SJCRH30 (cell line): Measurements from ENCODE around the gene CERS1. TPM values are rescaled to one million over a fixed set of nuclear protein-coding genes. Genes with fewer than 3 reads are reported as not detected.

ENCODE experiments used
- DNase-seq, 2 experiments: peaks; one replicate each; pipeline ENCODE4 v3.0.0-alpha.2; 2015 to 2020
- H3K27ac ChIP-seq: fragments of 250-450 bp; sonication (Bioruptor Pico); 2 replicates; pipeline ENCODE4 v1.5.1; 2020; ENCODE audit warnings: mild to moderate bottlenecking, moderate library complexity
- H3K27me3 ChIP-seq: fragments of 250-450 bp; sonication (Bioruptor Pico); 2 replicates; pipeline ENCODE4 v1.5.1; 2020; ENCODE audit warnings: mild to moderate bottlenecking, moderate library complexity
- H3K36me3 ChIP-seq: fragments of 250-450 bp; sonication (Bioruptor Pico); 2 replicates; pipeline ENCODE4 v1.5.1; 2020; ENCODE audit warnings: mild to moderate bottlenecking, moderate library complexity
- H3K4me1 ChIP-seq: fragments of 250-450 bp; sonication (Bioruptor Pico); 2 replicates; pipeline ENCODE4 v1.5.1; 2020; ENCODE audit warnings: mild to moderate bottlenecking, moderate library complexity
- H3K4me3 ChIP-seq: fragments of 250-450 bp; sonication (Bioruptor Pico); 2 replicates; pipeline ENCODE4 v1.5.1; 2020; ENCODE audit warnings: mild to moderate bottlenecking, moderate library complexity
- H3K9me3 ChIP-seq: fragments of 250-450 bp; sonication (Bioruptor Pico); replicated peaks from 2 replicates; pipeline ENCODE4 v1.5.1; 2020; ENCODE audit warnings: mild to moderate bottlenecking, moderate library complexity
- total RNA-seq: library from RNA; depleted of rRNA; stranded (reverse); fragments of >200 nt; shearing (Covaris generic); gene quantifications from 2 replicates; pipeline ENCODE4 v1.2.3, GENCODE V29; 2014; rRNA removed

The CERS1 gene
- total RNA-seq, result 6.1 TPM in 2 replicates

GRCh38 chr19:18895824-18896341, at the start of gene CERS1:
TSS of gene CERS1 (minus strand) at chr19:18896158. CDS start at chr19:18896072, 86 bp downstream.
- Histone ChIP-seq H3K4me1 (peaks cover 17% of the 10 kb centered on the region), H3K4me3 (peak within 1 kb of the TSS; percentile 64), H3K9me3 (no peaks in the 10 kb centered on the region), H3K27me3 (no peaks in the 10 kb centered on the region), H3K36me3 (no peaks in the 10 kb centered on the region), H3K27ac (no peak within 1 kb of the TSS)
- peak in 1 of 2 experiments; percentile 53 for DNase-seq

- DNase-seq, result no peak
- Histone ChIP-seq H3K36me3 (no peaks in the 10 kb centered on the region), H3K27me3 (no peaks in the 10 kb centered on the region), H3K4me1 (peaks cover 2% of the 10 kb centered on the region; the same call in 1 of the 2 replicates), H3K27ac (no peak overlapping the region), H3K9me3 (no peaks in the 10 kb centered on the region), H3K4me3 (no peak overlapping the region)
These were observed 49.3 kb upstream of the CERS1 start for GRCh38 chr19:18945297-18945696.

GRCh38 chr19:18943465-18943864, 47.5 kb upstream of the CERS1 start:
- no peak overlapping the region for H3K4me3 ChIP-seq
- DNase-seq, result no peak
- no peak overlapping the region for H3K27ac ChIP-seq
- no peaks in the 10 kb centered on the region for H3K36me3 ChIP-seq
- peaks cover 2% of the 10 kb centered on the region; the same call in 1 of the 2 replicates for H3K4me1 ChIP-seq
- H3K9me3 ChIP-seq, result no peaks in the 10 kb centered on the region
- no peaks in the 10 kb centered on the region for H3K27me3 ChIP-seq

- Histone ChIP-seq H3K27me3 (no peaks in the 10 kb centered on the region), H3K4me1 (peaks cover 2% of the 10 kb centered on the region; the same call in 1 of the 2 replicates), H3K36me3 (peaks cover 3% of the 10 kb centered on the region; the same call in 1 of the 2 replicates), H3K9me3 (no peaks in the 10 kb centered on the region), H3K4me3 (no peak overlapping the region), H3K27ac (no peak overlapping the region)
- DNase-seq, result no peak
These were observed 46.7 kb upstream of the CERS1 start for GRCh38 chr19:18942692-18943091.

- Histone ChIP-seq H3K4me3 (0 out of 2 replicates have a peak overlapping the region, but pooled peaks have one; percentile 17), H3K36me3 (peaks cover 3% of the 10 kb centered on the region; the same call in 1 of the 2 replicates), H3K27ac (no peak overlapping the region), H3K9me3 (no peaks in the 10 kb centered on the region), H3K4me1 (peaks cover 2% of the 10 kb centered on the region; the same call in 1 of the 2 replicates), H3K27me3 (no peaks in the 10 kb centered on the region)
- DNase-seq, result no peak
These were observed 45.8 kb upstream of the CERS1 start for GRCh38 chr19:18941628-18942354.

- DNase-seq, result peak; percentile 73 to 81
- peak within 1 kb of the TSS; percentile 78 for H3K4me3 ChIP-seq
- H3K27me3 ChIP-seq, result no peaks in the 10 kb centered on the region
- H3K4me1 ChIP-seq, result peaks cover 2% of the 10 kb centered on the region; the same call in 1 of the 2 replicates
- peaks cover 3% of the 10 kb centered on the region; the same call in 1 of the 2 replicates for H3K36me3 ChIP-seq
- no peaks in the 10 kb centered on the region for H3K9me3 ChIP-seq
- peak within 1 kb of the TSS; percentile 44 for H3K27ac ChIP-seq
These were observed 45.0 kb upstream of the CERS1 start, which contains the start of gene HOMER3 for GRCh38 chr19:18940769-18941627. TSS of gene HOMER3 (minus strand) at chr19:18941217. CDS start at chr19:18938982, 2,235 bp downstream.

GRCh38 chr19:18939922-18940768, 44.2 kb upstream of the CERS1 start:
- Histone ChIP-seq H3K4me3 (peak overlapping the region; percentile 78), H3K27ac (peak overlapping the region; percentile 44), H3K27me3 (no peaks in the 10 kb centered on the region)

GRCh38 chr19:18939163-18939562, 43.2 kb upstream of the CERS1 start:
- H3K4me1 ChIP-seq, result peaks cover 2% of the 10 kb centered on the region; the same call in 1 of the 2 replicates
- DNase-seq, result no peak
- peak overlapping the region; percentile 78; the same call in 1 of the 2 replicates for H3K4me3 ChIP-seq
- H3K27me3 ChIP-seq, result no peaks in the 10 kb centered on the region
- H3K36me3 ChIP-seq, result peaks cover 13% of the 10 kb centered on the region; the same call in 1 of the 2 replicates
- no peaks in the 10 kb centered on the region for H3K9me3 ChIP-seq
- H3K27ac ChIP-seq, result no peak overlapping the region

More at GRCh38 chr19:18939922-18940768, 44.2 kb upstream of the CERS1 start:
- DNase-seq, result peak; percentile 88 to 91
- H3K36me3 ChIP-seq, result peaks cover 11% of the 10 kb centered on the region; the same call in 1 of the 2 replicates
- H3K4me1 ChIP-seq, result peaks cover 2% of the 10 kb centered on the region; the same call in 1 of the 2 replicates
- no peaks in the 10 kb centered on the region for H3K9me3 ChIP-seq

GRCh38 chr19:18933297-18933696, 37.3 kb upstream of the CERS1 start:
- H3K27me3 ChIP-seq, result no peaks in the 10 kb centered on the region
- no peak overlapping the region for H3K4me3 ChIP-seq
- no peak overlapping the region for H3K27ac ChIP-seq
- H3K9me3 ChIP-seq, result no peaks in the 10 kb centered on the region
- peaks cover 25% of the 10 kb centered on the region; the same call in 1 of the 2 replicates for H3K36me3 ChIP-seq
- H3K4me1 ChIP-seq, result no peaks in the 10 kb centered on the region
- DNase-seq, result no peak

- Histone ChIP-seq H3K36me3 (peaks cover 26% of the 10 kb centered on the region), H3K4me3 (no peak overlapping the region), H3K9me3 (no peaks in the 10 kb centered on the region), H3K27me3 (no peaks in the 10 kb centered on the region), H3K27ac (no peak overlapping the region), H3K4me1 (no peaks in the 10 kb centered on the region)
- peak; percentile 47 to 58 for DNase-seq
These were observed 36.4 kb upstream of the CERS1 start for GRCh38 chr19:18932216-18932841.

GRCh38 chr19:18931316-18932162, 35.6 kb upstream of the CERS1 start:
- DNase-seq, result no peak
- no peaks in the 10 kb centered on the region for H3K27me3 ChIP-seq

GRCh38 chr19:18929311-18929710, 33.4 kb upstream of the CERS1 start:
- Histone ChIP-seq H3K4me1 (no peaks in the 10 kb centered on the region), H3K36me3 (peaks cover 39% of the 10 kb centered on the region)

More at GRCh38 chr19:18931316-18932162, 35.6 kb upstream of the CERS1 start:
- no peaks in the 10 kb centered on the region for H3K4me1 ChIP-seq
- H3K36me3 ChIP-seq, result peaks cover 30% of the 10 kb centered on the region
- H3K4me3 ChIP-seq, result no peak overlapping the region
- H3K9me3 ChIP-seq, result no peaks in the 10 kb centered on the region
- no peak overlapping the region for H3K27ac ChIP-seq

More at GRCh38 chr19:18929311-18929710, 33.4 kb upstream of the CERS1 start:
- Histone ChIP-seq H3K4me3 (no peak overlapping the region), H3K27ac (no peak overlapping the region), H3K9me3 (no peaks in the 10 kb centered on the region), H3K27me3 (no peaks in the 10 kb centered on the region)
- DNase-seq, result no peak
